DND-41 (cell line): ENCODE measurements around the gene TPCN1.

Source experiments
- EZH2 ChIP-seq: IDR thresholded peaks from 3 replicates; pipeline ENCODE4 v1.6.1; 2012; ENCODE audit warnings: borderline replicate concordance, low read depth, mild to moderate bottlenecking, moderate library complexity, low read length, inconsistent platforms; ENCODE audit not compliant: severe bottlenecking
- TF ChIP-seq, protein P1 (sequence below): IDR thresholded peaks from 2 replicates; pipeline ENCODE4 v1.5.1; 2012; ENCODE audit warnings: borderline replicate concordance, low read length, moderate library complexity, mild to moderate bottlenecking; ENCODE audit not compliant: poor library complexity, severe bottlenecking; ENCODE audit errors: extremely low read depth

DNA sequence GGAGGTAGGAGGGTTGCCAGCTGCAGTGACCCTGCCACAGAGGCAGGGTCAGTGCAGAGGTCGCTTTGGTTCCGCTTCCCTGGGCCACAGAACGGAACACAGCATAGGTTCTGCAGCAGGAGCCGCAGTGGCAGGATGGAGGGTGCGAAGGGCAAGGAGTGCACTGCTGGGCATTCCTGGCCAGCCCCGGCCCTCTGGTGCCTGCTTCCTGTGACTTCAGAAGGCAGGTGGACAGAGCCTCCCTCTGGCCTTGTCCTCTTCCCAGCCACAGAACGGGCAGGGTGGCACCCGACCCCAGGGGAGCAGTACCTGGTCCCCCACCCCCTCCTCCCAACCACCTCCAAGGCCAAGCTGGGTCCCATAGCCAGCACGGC is 75.9 kb downstream of the TPCN1 start:
- TF ChIP-seq, protein P1, sequence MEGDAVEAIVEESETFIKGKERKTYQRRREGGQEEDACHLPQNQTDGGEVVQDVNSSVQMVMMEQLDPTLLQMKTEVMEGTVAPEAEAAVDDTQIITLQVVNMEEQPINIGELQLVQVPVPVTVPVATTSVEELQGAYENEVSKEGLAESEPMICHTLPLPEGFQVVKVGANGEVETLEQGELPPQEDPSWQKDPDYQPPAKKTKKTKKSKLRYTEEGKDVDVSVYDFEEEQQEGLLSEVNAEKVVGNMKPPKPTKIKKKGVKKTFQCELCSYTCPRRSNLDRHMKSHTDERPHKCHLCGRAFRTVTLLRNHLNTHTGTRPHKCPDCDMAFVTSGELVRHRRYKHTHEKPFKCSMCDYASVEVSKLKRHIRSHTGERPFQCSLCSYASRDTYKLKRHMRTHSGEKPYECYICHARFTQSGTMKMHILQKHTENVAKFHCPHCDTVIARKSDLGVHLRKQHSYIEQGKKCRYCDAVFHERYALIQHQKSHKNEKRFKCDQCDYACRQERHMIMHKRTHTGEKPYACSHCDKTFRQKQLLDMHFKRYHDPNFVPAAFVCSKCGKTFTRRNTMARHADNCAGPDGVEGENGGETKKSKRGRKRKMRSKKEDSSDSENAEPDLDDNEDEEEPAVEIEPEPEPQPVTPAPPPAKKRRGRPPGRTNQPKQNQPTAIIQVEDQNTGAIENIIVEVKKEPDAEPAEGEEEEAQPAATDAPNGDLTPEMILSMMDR: no peak
- no peak for TF ChIP-seq EZH2
